NCI-H748 (cell line): ENCODE results near the gene PDE8B.
A peak's percentile ranks its signal among the peaks of the same experiment; 100 is the strongest.

Experiments used
- DNase-seq: peaks from one replicate; lab custom pipeline; 2025; ENCODE audit not compliant: unreplicated experiment; lab: John Stamatoyannopoulos, UW

Gene PDE8B

GRCh38 chr5:77397686-77398292 is 187.3 kb downstream of the PDE8B start:
- no peak for DNase-seq

GRCh38 chr5:77398458-77398857 is 188.0 kb downstream of the PDE8B start:
- DNase-seq, result no peak

- DNase-seq, result no peak
These were observed 188.4 kb downstream of the PDE8B start for GRCh38 chr5:77398896-77399295.

GRCh38 chr5:77400645-77401044 is 190.2 kb downstream of the PDE8B start:
- no peak for DNase-seq

- DNase-seq, result no peak
These were observed 192.3 kb downstream of the PDE8B start for GRCh38 chr5:77402796-77403195.

DNA sequence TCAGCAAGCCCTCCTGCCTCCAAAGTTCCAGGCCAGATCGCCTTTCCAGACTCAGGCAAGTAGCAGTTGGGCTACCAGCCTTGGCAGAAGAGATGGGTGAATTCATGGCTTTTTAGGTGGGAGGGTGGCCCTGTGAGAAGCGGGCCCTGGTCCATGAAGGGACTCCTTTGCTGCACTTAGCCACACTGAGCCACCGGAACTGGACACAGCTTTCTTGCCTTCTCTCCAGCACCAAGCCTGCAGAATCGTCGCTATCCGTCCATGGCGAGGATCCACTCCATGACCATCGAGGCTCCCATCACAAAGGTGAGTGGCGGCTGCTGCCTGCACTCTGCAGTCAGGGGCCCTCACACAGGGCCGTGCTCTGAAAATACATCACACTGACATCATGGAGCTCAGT is 196.7 kb downstream of the PDE8B start:
- no peak for DNase-seq

DNA sequence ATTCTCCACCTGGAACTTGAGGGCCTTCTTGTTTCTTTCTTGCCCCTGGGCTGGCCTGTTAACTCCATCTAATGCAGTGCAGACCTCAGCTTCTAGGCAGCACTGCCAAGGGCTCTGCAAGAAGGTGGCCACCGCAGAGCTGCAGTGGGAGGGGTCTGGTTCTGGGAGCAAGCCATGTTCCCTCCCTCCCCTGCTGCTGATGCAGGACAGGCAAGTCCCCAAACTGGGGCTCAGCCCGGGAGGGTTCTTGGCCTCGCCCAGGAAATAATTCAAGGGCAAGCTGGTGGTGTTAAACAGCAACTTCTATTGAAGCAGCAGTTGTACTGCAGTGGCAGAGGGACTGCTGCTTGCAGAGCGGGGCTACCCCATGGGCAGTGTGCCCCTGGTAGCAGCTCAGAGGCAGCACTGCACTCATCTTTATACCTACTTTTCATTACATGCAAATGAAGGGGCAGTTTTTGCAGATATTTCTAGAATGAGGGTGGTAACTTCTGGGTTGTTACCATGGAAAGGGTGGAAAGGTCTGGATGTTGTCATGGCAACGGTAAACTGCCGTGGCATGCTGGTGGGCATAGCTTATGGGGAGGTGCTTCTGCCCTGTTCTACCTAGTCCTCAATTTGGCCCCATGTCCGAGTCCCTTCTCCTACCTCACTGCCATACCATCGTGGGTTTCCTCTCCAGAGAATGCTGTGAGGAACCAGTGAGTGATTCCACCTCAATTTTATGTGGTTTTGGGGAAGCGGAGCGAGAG is 199.6 kb downstream of the PDE8B start:
- DNase-seq, result peak; percentile 9

GRCh38 chr5:77413049-77413448 is 202.6 kb downstream of the PDE8B start:
- no peak for DNase-seq

GRCh38 chr5:77418162-77418561 is 207.7 kb downstream of the PDE8B start:
- no peak for DNase-seq

- DNase-seq, result no peak
These were observed 208.4 kb downstream of the PDE8B start for GRCh38 chr5:77418601-77419581.

- DNase-seq, result no peak
These were observed 209.4 kb downstream of the PDE8B start for GRCh38 chr5:77419644-77420582.

- no peak for DNase-seq
These were observed 210.5 kb downstream of the PDE8B start for GRCh38 chr5:77420940-77421339.

GRCh38 chr5:77423022-77423750 is 212.7 kb downstream of the PDE8B start:
- no peak for DNase-seq

DNA sequence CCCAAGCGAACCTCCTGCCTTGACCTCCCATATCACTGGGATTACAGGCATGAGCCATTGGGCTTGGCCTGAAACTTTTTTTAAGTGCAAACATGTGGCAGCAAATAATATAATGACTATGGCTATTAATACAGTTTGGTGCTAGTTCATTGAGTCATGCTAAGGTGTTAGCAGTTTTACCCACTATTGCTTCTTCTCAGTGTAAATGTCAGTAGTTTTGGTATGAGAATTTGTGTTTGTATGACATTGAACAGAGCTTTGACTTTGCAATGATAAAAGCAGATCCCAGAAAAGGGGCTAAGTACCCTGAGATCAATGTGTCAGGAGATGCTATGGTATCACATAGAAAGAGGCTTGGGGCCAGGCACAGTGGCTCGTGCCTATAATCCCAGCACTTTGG is 214.4 kb downstream of the PDE8B start:
- no peak for DNase-seq

GRCh38 chr5:77425420-77425819 is 214.9 kb downstream of the PDE8B start:
- no peak for DNase-seq

DNA sequence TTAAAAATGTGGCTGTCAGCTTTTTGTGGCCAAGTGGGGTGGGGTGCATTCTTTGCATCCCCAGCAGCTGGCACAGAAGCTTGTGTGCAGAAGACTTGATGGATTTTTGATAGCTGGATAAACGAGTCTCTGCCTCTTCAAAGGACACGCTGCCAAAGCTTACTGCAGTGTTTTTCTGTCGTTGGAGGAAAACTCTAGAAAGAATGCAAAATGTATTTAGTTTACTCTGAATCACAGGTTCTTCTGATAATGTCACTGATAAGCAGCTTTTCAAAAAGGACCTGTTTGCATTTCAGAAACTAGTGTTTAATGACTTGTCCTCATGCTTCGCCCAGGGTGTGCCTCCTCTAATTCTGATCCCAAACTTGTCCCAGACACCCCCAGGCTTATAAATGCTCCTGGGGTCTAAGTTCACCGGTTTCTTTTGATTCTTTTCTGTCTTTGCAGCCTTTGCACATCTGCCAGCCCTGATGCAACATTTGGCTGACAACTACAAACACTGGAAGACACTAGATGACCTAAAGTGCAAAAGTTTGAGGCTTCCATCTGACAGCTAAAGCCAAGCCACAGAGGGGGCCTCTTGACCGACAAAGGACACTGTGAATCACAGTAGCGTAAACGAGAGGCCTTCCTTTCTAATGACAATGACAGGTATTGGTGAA is 215.6 kb downstream of the PDE8B start:
- no peak for DNase-seq

- DNase-seq, result no peak
These were observed 216.2 kb downstream of the PDE8B start for GRCh38 chr5:77426670-77427069.

- no peak for DNase-seq
These were observed 217.5 kb downstream of the PDE8B start for GRCh38 chr5:77427998-77428397.

DNA sequence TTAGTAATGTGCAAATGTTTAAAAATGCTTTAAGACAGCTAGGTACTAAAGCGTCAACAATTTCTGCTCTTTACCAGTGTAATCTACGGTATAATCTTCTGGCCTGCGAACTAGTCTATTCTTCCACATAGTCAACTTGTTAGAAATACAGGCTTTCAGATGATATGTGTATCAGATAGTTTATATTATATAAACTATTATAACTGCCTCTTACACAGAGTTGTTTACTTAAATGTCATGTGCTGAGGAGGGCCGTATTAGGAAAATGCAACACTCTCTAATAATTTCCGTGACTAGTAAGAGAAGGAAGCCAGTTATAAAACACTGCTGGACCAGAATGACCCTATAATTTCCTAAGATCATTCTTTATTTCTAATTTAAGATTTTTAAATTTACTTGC is 218.0 kb downstream of the PDE8B start:
- no peak for DNase-seq
